SK-N-SH treated with all-trans-retinoic acid at 6 μM for 48 hours (cell line): ENCODE results near the gene HS6ST2.

Source experiments
- ATAC-seq: fragments of 200-7000 bp; cut with Tn5 transposase; 3 replicates; pipeline ENCODE4 v1.9.1; 2020; ENCODE audit warnings: mild to moderate bottlenecking, moderate library complexity
- ARNTL ChIP-seq: fragments of 450-650 bp; formaldehyde crosslinking; IDR thresholded peaks from 2 replicates; pipeline ENCODE4 v1.5.0; 2020; ENCODE audit warnings: low read depth, mild to moderate bottlenecking, moderate library complexity, borderline replicate concordance
- BACH2 ChIP-seq: fragments of 250-450 bp; sonication (Bioruptor Pico); IDR thresholded peaks from 2 replicates; pipeline ENCODE4 v1.9.0; 2021; ENCODE audit warnings: mild to moderate bottlenecking, borderline replicate concordance
- CREB5 ChIP-seq: fragments of 250-450 bp; sonication (Bioruptor Pico); IDR thresholded peaks from 2 replicates; pipeline ENCODE4 v1.5.1; 2020; ENCODE audit warnings: low read depth, mild to moderate bottlenecking, moderate library complexity
- ESRRG ChIP-seq: fragments of 250-450 bp; sonication (Bioruptor Pico); IDR thresholded peaks from 2 replicates; pipeline ENCODE4 v1.6.1; 2021; ENCODE audit warnings: mild to moderate bottlenecking
- GLIS3 ChIP-seq: fragments of 250-450 bp; sonication (Bioruptor Pico); IDR thresholded peaks from 2 replicates; pipeline ENCODE4 v1.5.0; 2020; ENCODE audit warnings: mild to moderate bottlenecking, moderate library complexity
- OSR1 ChIP-seq: fragments of 250-450 bp; sonication (Bioruptor Pico); IDR thresholded peaks from 2 replicates; pipeline ENCODE4 v1.8.0; 2022; ENCODE audit warnings: moderate library complexity, mild to moderate bottlenecking, inconsistent platforms
- PATZ1 ChIP-seq: fragments of 250-450 bp; sonication (Bioruptor Pico); IDR thresholded peaks from 2 replicates; pipeline ENCODE4 v1.8.0; 2020; ENCODE audit warnings: mild to moderate bottlenecking, moderate library complexity, borderline replicate concordance
- POU6F1 ChIP-seq: fragments of 250-450 bp; sonication (Bioruptor Pico); IDR thresholded peaks from 2 replicates; pipeline ENCODE4 v1.8.0; 2021; ENCODE audit warnings: low read depth, mild to moderate bottlenecking, moderate library complexity, borderline replicate concordance
- PPARA ChIP-seq: fragments of 250-450 bp; sonication (Bioruptor Pico); IDR thresholded peaks from 2 replicates; pipeline ENCODE4 v1.5.0; 2020; ENCODE audit warnings: mild to moderate bottlenecking, borderline replicate concordance
- RARB ChIP-seq: fragments of 250-450 bp; sonication (Bioruptor Pico); IDR thresholded peaks from 2 replicates; pipeline ENCODE4 v1.8.0; 2021; ENCODE audit warnings: mild to moderate bottlenecking, moderate library complexity
- SNAI2 ChIP-seq: fragments of 250-450 bp; sonication (Bioruptor Pico); IDR thresholded peaks from 2 replicates; pipeline ENCODE4 v1.5.0; 2020; ENCODE audit warnings: mild to moderate bottlenecking, moderate library complexity
- TCF4 ChIP-seq: fragments of 250-450 bp; sonication (Bioruptor Pico); IDR thresholded peaks from 2 replicates; pipeline ENCODE4 v1.8.0; 2021; ENCODE audit warnings: mild to moderate bottlenecking, moderate library complexity, borderline replicate concordance
- TSHZ2 ChIP-seq: fragments of 250-450 bp; sonication (Bioruptor Pico); IDR thresholded peaks from 2 replicates; pipeline ENCODE4 v1.5.0; 2020; ENCODE audit warnings: mild to moderate bottlenecking, moderate library complexity
- ZC3H10 ChIP-seq: fragments of 250-450 bp; sonication (Bioruptor Pico); IDR thresholded peaks from 2 replicates; pipeline ENCODE4 v1.5.1; 2021; ENCODE audit warnings: mild to moderate bottlenecking, moderate library complexity
- ZFP3 ChIP-seq: fragments of 250-450 bp; sonication (Bioruptor Pico); IDR thresholded peaks from 2 replicates; pipeline ENCODE4 v1.5.0; 2020; ENCODE audit warnings: mild to moderate bottlenecking, moderate library complexity
- ZFP30 ChIP-seq: fragments of 450-650 bp; formaldehyde crosslinking; IDR thresholded peaks from 2 replicates; pipeline ENCODE4 v1.5.0; 2022; ENCODE audit warnings: mild to moderate bottlenecking, moderate library complexity
- ZNF565 ChIP-seq: fragments of 450-650 bp; formaldehyde crosslinking; conservative IDR thresholded peaks from 2 replicates; pipeline ENCODE4 v1.5.0; 2020; ENCODE audit warnings: low read depth, mild to moderate bottlenecking, moderate library complexity
- ZNF70 ChIP-seq: fragments of 450-650 bp; formaldehyde crosslinking; IDR thresholded peaks from 2 replicates; pipeline ENCODE4 v1.5.0; 2020; ENCODE audit warnings: mild to moderate bottlenecking, moderate library complexity
- ZNF8 ChIP-seq: fragments of 450-650 bp; formaldehyde crosslinking; IDR thresholded peaks from 2 replicates; pipeline ENCODE4 v1.5.0; 2020; ENCODE audit warnings: mild to moderate bottlenecking, moderate library complexity
- TF ChIP-seq, protein P1 (sequence below): fragments of 250-450 bp; sonication (Bioruptor Pico); IDR thresholded peaks from 2 replicates; pipeline ENCODE4 v1.5.1; 2021; ENCODE audit warnings: mild to moderate bottlenecking, moderate library complexity

The HS6ST2 gene

DNA sequence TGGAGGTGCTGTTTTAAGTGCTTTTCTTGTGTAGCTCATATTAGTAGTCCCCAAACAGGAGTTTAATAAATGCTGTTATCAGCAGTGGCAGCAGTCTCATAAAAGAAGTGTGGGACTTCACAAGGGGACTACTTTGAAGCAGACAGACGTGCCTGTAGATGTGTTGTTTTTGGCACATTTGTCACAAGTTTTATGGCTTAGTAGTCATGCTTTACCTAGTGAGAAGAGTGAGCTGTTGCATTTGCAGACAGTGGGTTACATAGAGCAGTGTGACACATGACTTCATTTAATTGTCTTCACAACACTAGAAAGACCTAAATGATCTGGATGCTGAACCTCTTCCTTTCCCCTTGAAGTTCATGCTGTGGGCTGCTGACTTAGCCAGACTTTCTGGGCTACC is 320.1 kb downstream of the HS6ST2 start:
- no peak for ATAC-seq
- no peak for TF ChIP-seq RARB (CRISPR knock-in tag)
- no peak for TF ChIP-seq PPARA (CRISPR knock-in tag)
- TF ChIP-seq TSHZ2 (CRISPR knock-in tag): no peak
- TF ChIP-seq ZFP3: no peak
- TF ChIP-seq, protein P1, sequence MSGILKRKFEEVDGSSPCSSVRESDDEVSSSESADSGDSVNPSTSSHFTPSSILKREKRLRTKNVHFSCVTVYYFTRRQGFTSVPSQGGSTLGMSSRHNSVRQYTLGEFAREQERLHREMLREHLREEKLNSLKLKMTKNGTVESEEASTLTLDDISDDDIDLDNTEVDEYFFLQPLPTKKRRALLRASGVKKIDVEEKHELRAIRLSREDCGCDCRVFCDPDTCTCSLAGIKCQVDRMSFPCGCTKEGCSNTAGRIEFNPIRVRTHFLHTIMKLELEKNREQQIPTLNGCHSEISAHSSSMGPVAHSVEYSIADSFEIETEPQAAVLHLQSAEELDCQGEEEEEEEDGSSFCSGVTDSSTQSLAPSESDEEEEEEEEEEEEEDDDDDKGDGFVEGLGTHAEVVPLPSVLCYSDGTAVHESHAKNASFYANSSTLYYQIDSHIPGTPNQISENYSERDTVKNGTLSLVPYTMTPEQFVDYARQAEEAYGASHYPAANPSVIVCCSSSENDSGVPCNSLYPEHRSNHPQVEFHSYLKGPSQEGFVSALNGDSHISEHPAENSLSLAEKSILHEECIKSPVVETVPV: no peak
- TF ChIP-seq CREB5 (CRISPR knock-in tag): no peak
- TF ChIP-seq PATZ1 (CRISPR knock-in tag): no peak
- no peak for TF ChIP-seq OSR1

GRCh38 chrX:132636080-132636479 is 322.3 kb downstream of the HS6ST2 start:
- TF ChIP-seq OSR1: no peak
- no peak for TF ChIP-seq ZNF70
- TF ChIP-seq TSHZ2 (CRISPR knock-in tag): no peak
- TF ChIP-seq ESRRG (CRISPR knock-in tag): no peak
- TF ChIP-seq, protein P1: no peak
- no peak for TF ChIP-seq SNAI2 (CRISPR knock-in tag)
- TF ChIP-seq ZNF565 (CRISPR knock-in tag): no peak
- TF ChIP-seq ARNTL (CRISPR knock-in tag): no peak
- TF ChIP-seq ZFP3: no peak
- no peak for TF ChIP-seq TCF4
- no peak for TF ChIP-seq ZFP30
- TF ChIP-seq PATZ1 (CRISPR knock-in tag): no peak
- no peak for TF ChIP-seq POU6F1 (CRISPR knock-in tag)
- TF ChIP-seq ZNF8: no peak
- no peak for TF ChIP-seq PPARA (CRISPR knock-in tag)
- TF ChIP-seq ZC3H10 (CRISPR knock-in tag): no peak
- TF ChIP-seq GLIS3 (CRISPR knock-in tag): no peak
- TF ChIP-seq BACH2: no peak
- peak; percentile 53; the same call in 1 of the 3 replicates for ATAC-seq
